GM21529 (cell line): ENCODE measurements around the gene FAM151A.
A peak's percentile ranks its signal among the peaks of the same experiment; 100 is the strongest.

ENCODE experiments used
- ATAC-seq: cut with Tn5 transposase; IDR thresholded peaks from one replicate; pipeline ENCODE4 v1.9.1; 2021; ENCODE audit not compliant: unreplicated experiment

Gene FAM151A

DNA sequence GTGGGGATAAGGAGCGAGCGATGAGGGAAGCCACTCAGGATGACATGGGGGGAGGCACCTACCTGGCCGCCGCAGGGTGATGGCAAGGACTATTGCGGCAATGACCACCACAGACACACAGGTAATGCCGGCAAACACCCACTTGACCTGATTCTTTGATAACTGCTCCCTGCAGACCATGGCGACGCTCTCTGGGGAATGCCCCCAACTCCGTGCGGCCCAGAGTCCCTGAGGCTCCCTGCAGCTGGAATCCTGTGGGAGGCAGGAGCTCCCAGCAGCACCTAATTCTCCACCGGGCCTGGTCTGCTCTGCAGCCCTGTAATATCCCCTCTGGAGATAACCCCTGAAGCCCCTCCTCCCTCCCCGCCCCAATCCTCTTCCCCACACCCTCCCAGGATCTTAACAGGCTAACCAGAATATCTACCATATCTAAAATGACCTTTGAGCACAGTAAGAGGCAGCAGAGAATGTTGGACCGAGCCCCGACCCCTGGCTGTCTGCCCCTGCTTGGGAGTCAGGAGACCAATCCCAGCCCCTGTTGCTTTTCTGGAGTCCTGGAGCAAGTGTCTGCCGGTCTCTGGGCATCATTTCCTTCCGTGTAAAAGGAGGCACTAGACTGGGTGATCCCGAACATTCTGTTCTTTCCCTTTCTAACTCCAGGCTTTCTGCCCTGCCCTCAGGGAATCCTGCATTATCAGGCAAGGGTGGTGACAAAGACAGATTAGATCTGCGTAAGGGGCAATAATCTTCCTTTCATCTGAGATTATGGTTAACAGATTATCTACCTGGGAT is at the start of gene FAM151A:
Gene FAM151A (minus strand): TSS at position 310 of the 792 bp plus-strand sequence. CDS start 130 bp downstream, at position 180.
- no peak for ATAC-seq

DNA sequence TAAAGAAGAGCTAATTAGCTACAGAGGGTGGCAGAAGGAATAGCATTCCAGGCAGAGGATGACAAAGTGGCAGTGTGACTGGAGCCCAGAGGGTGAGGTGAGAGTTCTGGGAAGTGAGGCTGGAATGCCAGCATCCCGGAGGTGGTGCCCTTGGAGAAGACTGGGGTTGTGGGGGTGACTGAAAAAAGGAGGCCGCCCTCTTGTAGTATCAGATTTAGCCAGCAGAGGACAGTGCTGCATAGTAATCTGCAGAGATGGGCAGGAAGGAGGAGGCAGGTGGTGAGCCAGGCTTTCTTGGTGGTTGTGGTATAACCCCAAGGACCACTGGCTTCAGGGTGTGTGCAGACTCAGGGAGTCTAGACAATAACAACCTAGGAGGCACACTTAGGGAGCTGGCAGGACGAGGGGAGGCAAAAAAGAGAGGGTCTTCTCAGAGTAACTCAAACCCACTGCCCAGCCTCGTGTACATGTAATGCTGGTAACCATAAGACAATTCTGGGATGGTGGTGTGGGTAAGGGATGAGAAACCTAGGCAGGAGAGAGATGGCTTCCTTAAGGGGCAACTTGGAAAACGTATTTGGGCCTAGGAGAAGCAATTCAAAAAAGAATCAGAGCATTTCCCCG is 48.8 kb upstream of the FAM151A start:
- ATAC-seq = peak; percentile 76

- no peak for ATAC-seq
Observed at GRCh38 chr1:54668567-54668966, 45.2 kb upstream of the FAM151A start.

DNA sequence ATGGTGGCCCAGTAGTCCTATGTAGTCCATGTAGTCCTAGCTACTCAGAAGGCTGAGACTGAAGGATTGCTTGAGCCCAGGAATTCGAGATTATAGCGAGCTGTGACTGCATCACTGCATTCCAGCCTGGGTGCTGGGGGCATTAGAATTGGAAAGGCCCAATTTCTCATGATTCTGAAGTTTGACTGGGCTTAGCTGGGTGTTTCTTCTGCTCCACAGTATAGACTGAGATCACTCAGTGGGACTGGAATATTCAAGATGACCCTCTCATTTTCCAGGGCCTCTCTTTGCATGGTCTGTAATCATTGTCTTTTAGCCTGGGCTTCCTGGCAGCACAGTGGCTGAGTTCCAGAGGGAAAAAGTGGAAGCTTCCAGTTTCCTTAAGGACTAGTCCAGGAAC is 44.5 kb upstream of the FAM151A start:
- ATAC-seq = no peak

DNA sequence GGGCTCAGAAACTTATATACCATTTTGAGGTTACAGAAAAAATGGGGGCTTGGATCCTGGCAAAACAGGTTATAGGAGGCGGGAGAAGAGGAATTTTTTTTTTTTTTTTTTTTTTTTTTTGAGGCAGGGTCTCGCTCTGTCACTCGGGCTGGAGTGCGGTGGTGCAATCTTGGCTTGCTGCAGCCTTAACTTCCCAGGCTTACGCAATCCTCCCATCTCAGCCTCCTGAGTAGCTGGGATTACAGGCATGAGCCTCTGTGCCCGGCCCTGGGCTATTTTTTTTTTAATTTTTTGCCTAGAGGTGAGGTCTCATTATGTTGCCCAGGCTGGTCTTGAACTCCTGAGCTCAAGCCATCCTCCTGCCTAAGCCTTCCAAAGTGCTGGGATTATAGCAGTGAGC is 43.0 kb upstream of the FAM151A start:
- ATAC-seq = no peak

- ATAC-seq = no peak
Observed at GRCh38 chr1:54665852-54666251, 42.5 kb upstream of the FAM151A start.

- ATAC-seq = no peak
Observed at GRCh38 chr1:54664364-54664763, 41.0 kb upstream of the FAM151A start.

GRCh38 chr1:54663725-54664124 is 40.4 kb upstream of the FAM151A start:
- no peak for ATAC-seq

DNA sequence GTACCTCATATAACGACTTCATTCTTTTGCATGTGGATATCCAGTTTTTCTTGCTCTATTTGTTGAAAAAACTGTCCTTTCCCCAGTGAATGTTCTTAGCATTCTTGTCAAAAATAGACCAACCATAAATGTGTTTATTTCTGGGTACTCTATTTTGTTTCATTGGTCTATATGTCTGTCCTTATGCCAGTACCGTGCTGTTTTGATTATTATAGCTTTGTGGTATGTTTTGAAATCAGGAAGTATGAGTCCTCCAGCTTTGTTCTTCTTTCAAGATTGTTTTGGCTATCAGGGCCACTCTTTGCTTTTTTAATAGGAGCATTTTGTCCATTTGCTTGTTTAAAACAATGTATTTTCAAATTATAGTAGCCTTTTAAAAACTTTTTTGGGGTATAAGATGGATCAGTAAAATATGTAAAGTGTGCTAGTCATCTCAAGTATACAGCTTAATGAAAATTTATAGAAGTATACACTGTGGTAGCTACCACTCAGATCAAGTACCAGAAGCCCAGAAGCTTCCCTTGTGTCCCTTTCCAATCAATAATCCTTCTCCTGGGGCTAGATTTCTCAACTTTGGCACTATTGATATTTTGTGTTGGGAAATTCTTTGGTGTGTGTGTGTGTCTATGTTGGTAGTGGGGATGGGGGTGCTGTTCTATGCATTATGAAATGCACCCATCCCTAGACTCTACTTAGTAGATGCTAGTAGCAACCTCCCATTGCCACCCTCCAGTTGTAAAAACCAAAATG is 35.0 kb upstream of the FAM151A start:
- no peak for ATAC-seq

DNA sequence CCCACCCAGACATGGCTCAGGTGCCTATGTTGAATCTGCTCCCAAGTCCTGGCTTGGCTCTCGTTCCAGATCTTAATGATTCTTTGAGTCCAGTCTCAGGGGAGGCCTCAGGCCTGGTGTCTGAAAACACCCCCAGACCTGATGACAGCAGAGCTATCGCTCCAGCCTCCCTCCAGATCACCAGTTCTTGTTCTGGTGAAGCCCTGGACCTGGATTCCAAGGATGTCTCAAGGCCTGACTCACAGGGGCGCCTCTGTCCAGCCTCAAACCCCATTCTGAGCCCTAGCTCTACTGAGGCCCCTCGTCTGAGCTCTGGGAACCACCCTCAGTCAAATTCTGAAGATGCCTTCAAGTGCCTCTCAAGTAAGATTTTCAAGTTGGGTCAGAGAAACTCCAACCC is 29.7 kb upstream of the FAM151A start:
- no peak for ATAC-seq

- no peak for ATAC-seq
Observed at GRCh38 chr1:54652168-54652567, 28.8 kb upstream of the FAM151A start.

DNA sequence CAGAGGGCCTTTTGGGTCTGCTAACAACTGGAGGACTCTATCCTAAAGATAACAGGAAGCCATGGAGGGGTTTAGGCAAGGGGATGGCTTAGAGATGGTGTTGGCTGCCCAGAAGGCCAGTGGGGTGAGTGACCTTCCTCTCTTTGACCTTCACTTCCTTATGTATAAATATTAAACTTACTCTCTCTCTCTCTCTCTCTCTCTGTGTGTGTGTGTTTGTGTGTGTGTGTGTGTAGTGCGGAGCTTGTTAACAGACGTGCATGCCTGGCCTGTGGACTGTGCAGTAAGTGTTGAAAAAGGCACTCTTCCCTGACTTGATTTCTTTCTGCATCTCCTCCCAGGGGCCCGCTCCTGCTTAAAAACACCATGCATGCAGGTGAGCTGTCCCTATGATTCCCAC is 28.3 kb upstream of the FAM151A start:
- ATAC-seq = no peak

DNA sequence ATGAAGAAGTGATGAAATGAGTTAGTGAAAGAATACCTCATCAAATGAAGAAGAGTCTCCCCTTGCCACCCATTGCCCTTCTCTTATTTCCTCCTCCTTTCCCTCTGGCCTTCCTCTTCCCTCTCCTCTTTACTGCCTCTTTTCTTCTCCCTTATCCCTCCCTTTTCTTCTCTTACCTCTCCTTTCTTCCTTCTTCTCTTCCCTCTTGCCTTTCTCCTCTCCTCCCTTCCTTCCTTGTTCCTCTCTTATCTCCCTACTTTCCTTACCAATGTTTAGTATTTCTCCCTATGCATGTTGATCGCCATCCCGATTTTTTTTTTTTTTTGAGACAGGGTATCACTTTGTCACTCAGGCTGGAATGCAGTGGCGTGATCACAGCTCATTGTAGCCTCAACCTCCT is 27.1 kb upstream of the FAM151A start:
- no peak for ATAC-seq

- ATAC-seq = no peak
Observed at GRCh38 chr1:54649921-54650320, 26.6 kb upstream of the FAM151A start.

- no peak for ATAC-seq
Observed at GRCh38 chr1:54649130-54649898, 26.0 kb upstream of the FAM151A start.

- no peak for ATAC-seq
Observed at GRCh38 chr1:54645806-54646676, 22.7 kb upstream of the FAM151A start.

- no peak for ATAC-seq
Observed at GRCh38 chr1:54643736-54644135, 20.4 kb upstream of the FAM151A start.

GRCh38 chr1:54640863-54641836 is 17.8 kb upstream of the FAM151A start, which contains the start of gene MROH7:
Gene MROH7 (plus strand): TSS chr1:54641786. CDS start chr1:54652927, 11,141 bp downstream.
- ATAC-seq = no peak

- ATAC-seq = no peak
Observed at GRCh38 chr1:54640361-54640760, 17.0 kb upstream of the FAM151A start.
